Activated CD8-positive, alpha-beta T cell treated with anti-CD3 and anti-CD28 coated beads, Interleukin-2, amount 10 ng/mL, durations not matched to agents 7 days and 5 days (primary cell): Measurements from ENCODE around the gene ERC2. TPM values are rescaled to one million over a fixed set of nuclear protein-coding genes. Genes with fewer than 3 reads are reported as not detected.

Experiments
- ATAC-seq: fragments of 150-1000 bp; cut with Tn5 transposase; one replicate; pipeline ENCODE4 v1.10.0; 2021; ENCODE audit warnings: moderate library complexity
- CTCF ChIA-PET: fragments of 350-600 bp; sonication (Branson Sonifier 250); formaldehyde crosslinking; loops from one replicate; lab custom pipeline; 2021; ENCODE audit warnings: antibody characterized with exemption; lab: Charles Lee
- POLR2A ChIA-PET: fragments of 350-600 bp; sonication (Branson Sonifier 250); formaldehyde crosslinking; loops from one replicate; lab custom pipeline; 2021; ENCODE audit warnings: antibody characterized with exemption; lab: Charles Lee
- DNase-seq: peaks from one replicate; pipeline ENCODE4 v3.0.0-alpha.2; 2020
- H3K27ac Mint-ChIP-seq: one replicate; pipeline ENCODE4 v1.8.0; 2021; ENCODE audit warnings: mild to moderate bottlenecking, mixed read lengths
- H3K27me3 Mint-ChIP-seq: one replicate; pipeline ENCODE4 v1.8.0; 2021; ENCODE audit warnings: low read depth, mixed read lengths
- H3K36me3 Mint-ChIP-seq: one replicate; pipeline ENCODE4 v1.8.0; 2021; ENCODE audit warnings: low read depth, mixed read lengths
- H3K4me1 Mint-ChIP-seq: one replicate; pipeline ENCODE4 v1.8.0; 2021; ENCODE audit warnings: low read depth, mixed read lengths
- H3K4me3 Mint-ChIP-seq: one replicate; pipeline ENCODE4 v1.8.0; 2021; ENCODE audit warnings: mild to moderate bottlenecking, mixed read lengths
- H3K9me3 Mint-ChIP-seq: one replicate; pipeline ENCODE4 v1.8.0; 2022; ENCODE audit warnings: mixed read lengths; ENCODE audit not compliant: insufficient read depth
- total RNA-seq, 2 experiments: library from RNA; stranded (reverse); gene quantifications; one replicate each; pipeline ENCODE4 v1.2.3, GENCODE V29; 2021

The ERC2 gene
- total RNA-seq, 2 experiments from 2014 or later = not detected

DNA sequence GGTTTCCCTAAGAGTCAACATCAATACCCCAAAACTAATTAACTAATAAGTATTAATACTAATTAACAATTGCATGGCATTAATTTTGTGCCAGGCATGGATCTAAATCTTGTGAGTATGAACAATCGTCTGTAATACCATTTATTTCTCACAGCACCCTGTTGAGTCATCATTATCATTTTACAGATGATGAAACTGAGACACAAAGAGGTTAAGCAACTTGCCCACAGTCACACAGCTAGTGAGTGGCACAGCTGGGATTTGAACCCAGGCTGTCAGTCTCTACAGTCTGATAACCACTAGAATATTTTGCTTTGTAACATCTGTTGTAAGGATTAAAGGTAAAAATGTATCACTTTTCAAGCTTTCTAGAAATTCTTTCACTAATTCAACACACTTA, 557.7 kb downstream of the ERC2 start:
- ChIA-PET CTCF (no interaction called here), POLR2A (no interaction called here)
- no peak overlapping the region for H3K4me3 Mint-ChIP-seq
- no peaks in the 10 kb centered on the region for H3K27me3 Mint-ChIP-seq
- H3K4me1 Mint-ChIP-seq = no peaks in the 10 kb centered on the region
- no peaks in the 10 kb centered on the region for H3K36me3 Mint-ChIP-seq
- H3K27ac Mint-ChIP-seq = no peak overlapping the region
- DNase-seq = no peak
- ATAC-seq = no peak
- no peaks in the 10 kb centered on the region for H3K9me3 Mint-ChIP-seq

DNA sequence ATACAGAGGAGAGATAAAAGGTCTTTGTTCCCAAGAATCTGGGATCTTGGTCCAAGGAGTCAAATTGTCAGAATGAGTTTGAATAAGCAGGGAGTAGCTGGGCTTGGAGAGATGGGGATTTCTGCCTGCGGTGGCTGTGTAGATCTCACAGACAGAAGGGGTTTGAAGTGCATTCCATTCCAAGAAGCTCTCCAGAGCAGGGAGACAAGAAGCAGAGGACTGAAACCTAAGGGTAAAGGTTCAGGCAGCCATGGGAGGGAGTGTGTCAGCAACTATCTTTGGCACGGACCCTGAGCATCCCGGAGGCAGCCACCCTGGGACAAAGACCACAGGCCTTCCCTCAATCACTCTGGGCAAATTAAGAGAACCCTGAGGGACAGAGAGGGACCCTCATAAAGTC, 558.9 kb downstream of the ERC2 start:
- ATAC-seq (no peak), DNase-seq (no peak)
- no peak overlapping the region for H3K4me3 Mint-ChIP-seq
- no peak overlapping the region for H3K27ac Mint-ChIP-seq
- ChIA-PET POLR2A (no interaction called here), CTCF (no interaction called here)
- no peaks in the 10 kb centered on the region for H3K9me3 Mint-ChIP-seq
- no peaks in the 10 kb centered on the region for H3K27me3 Mint-ChIP-seq
- H3K4me1 Mint-ChIP-seq = no peaks in the 10 kb centered on the region
- no peaks in the 10 kb centered on the region for H3K36me3 Mint-ChIP-seq

DNA sequence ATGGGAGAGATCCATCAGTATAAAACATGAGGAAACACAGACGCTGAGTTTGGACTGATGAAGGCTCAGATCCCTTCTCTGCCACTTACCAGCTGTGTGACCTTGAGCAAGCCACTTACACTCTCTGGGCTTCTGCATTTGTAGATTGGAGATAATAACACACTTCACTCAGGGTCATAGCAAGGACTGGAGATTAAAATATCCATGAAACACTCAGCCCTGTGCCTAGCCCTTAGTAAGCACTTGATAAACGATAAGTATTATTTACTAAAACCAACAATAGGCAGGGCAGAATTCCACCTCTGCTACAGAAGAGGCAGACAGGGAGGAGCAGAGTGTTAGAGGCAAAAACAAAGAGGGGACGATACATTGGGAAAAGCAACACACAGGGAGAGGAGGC, 560.7 kb downstream of the ERC2 start:
- DNase-seq = no peak
- Mint-ChIP-seq H3K36me3 (no peaks in the 10 kb centered on the region), H3K4me1 (no peaks in the 10 kb centered on the region), H3K4me3 (no peak overlapping the region), H3K27me3 (no peaks in the 10 kb centered on the region), H3K27ac (no peak overlapping the region), H3K9me3 (no peaks in the 10 kb centered on the region)
- ChIA-PET CTCF (no interaction called here), POLR2A (no interaction called here)
- no peak for ATAC-seq

DNA sequence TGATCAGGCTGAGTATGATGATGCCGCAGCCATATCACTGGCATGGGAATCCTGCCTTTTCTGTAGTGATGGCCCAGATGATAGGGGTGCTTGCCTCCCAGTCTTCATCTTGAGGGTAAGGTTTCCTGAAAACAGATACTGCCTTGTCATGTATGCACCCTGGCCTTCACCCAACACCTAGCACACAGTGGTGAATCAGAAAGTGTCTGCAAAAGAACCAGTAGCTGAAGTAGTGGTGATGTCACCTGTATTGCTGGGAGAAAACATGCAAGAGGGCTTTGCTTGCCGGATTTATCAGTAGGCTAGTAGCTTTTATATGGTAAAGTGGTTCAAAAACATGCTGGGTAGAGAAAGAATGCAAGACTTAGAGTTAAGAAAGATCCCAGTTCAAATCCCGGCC, 561.4 kb downstream of the ERC2 start:
- ChIA-PET POLR2A (no interaction called here), CTCF (no interaction called here)
- ATAC-seq (no peak), DNase-seq (no peak)
- Mint-ChIP-seq H3K4me1 (no peaks in the 10 kb centered on the region), H3K4me3 (no peak overlapping the region), H3K27ac (no peak overlapping the region), H3K36me3 (no peaks in the 10 kb centered on the region), H3K27me3 (no peaks in the 10 kb centered on the region), H3K9me3 (no peaks in the 10 kb centered on the region)

DNA sequence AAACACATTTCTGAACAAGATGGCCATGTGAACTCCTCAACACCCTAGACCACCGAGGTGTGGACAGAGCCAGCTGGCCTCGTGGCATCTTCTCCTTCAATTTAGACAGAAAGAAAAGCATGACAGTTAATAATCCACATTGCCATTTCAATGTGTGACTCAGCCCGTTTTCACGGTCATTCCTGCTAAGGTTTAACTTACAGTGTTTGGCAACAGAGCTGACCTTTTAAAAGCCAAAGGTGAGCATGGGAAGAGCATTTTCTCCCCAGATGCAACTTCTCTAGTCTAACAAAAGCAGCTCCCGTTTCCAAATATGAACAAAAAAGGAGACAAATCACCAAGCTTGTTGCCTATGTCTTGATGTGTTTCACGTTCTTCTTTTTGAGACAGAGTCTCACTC, 563.6 kb downstream of the ERC2 start:
- Mint-ChIP-seq H3K27me3 (no peaks in the 10 kb centered on the region), H3K36me3 (no peaks in the 10 kb centered on the region), H3K9me3 (no peaks in the 10 kb centered on the region), H3K4me3 (no peak overlapping the region), H3K4me1 (no peaks in the 10 kb centered on the region), H3K27ac (no peak overlapping the region)
- ChIA-PET CTCF (no interaction called here), POLR2A (no interaction called here)
- DNase-seq = no peak
- ATAC-seq = no peak

DNA sequence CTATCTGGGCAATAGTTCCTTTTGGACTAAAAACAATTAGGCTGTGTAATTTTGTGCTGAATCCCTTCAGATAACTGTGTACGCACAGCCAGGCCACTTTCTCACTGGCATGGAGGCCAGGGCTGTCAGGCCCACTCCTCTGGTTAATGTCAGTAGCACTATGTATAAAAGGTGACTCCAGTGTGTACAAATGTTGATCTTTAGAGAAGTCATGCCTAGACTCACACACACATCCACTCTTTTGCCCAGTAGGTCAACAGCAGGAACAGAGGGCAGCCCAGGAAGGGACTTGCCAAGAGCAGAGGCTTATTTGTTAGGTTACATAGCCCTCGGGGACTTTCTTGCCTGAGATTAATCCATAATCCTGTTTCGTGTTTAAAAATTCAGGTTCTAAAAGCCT, 564.6 kb downstream of the ERC2 start:
- DNase-seq = no peak
- Mint-ChIP-seq H3K27me3 (no peaks in the 10 kb centered on the region), H3K9me3 (no peaks in the 10 kb centered on the region), H3K27ac (no peak overlapping the region), H3K4me3 (no peak overlapping the region), H3K4me1 (no peaks in the 10 kb centered on the region), H3K36me3 (no peaks in the 10 kb centered on the region)
- ATAC-seq = no peak
- POLR2A ChIA-PET = no interaction called here
- CTCF ChIA-PET = no interaction called here

DNA sequence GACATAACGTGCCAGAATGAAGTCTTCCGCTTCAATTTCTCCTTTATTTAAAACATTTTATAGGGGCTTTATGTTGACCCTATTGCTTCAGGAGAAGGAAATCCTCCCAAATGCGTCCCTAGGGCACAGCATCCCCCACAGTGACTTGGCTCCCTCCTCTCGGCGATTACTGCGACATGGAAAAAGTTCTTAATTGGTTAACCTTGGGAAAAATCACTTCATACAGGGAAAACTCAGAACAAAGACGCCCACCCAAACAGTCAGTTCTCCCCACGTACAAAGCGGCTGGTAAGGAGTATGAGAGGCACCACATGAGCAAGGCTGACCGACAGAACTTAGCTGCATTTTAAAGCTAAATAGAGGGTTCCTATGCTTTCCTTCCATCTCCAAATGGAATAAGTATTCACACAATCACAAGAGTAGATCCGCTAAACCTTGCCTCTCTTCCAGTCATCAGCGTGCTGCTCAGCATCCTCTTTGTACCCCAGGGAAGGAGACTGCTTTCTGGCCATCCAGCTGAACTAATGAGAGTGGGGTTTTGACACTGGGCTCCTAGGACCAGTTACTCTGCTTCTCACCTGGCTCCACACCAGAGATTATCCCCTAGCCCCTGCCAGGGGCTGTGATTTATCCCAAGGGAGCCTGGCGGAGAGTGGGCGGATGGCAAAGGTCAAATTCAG, 565.9 kb downstream of the ERC2 start:
- H3K27ac Mint-ChIP-seq = no peak overlapping the region
- no peaks in the 10 kb centered on the region for H3K36me3 Mint-ChIP-seq
- no peaks in the 10 kb centered on the region for H3K4me1 Mint-ChIP-seq
- H3K27me3 Mint-ChIP-seq = no peaks in the 10 kb centered on the region
- H3K4me3 Mint-ChIP-seq = no peak overlapping the region
- no peaks in the 10 kb centered on the region for H3K9me3 Mint-ChIP-seq
- POLR2A ChIA-PET = no interaction called here
- DNase-seq = no peak
- CTCF ChIA-PET = no interaction called here
- ATAC-seq = no peak

DNA sequence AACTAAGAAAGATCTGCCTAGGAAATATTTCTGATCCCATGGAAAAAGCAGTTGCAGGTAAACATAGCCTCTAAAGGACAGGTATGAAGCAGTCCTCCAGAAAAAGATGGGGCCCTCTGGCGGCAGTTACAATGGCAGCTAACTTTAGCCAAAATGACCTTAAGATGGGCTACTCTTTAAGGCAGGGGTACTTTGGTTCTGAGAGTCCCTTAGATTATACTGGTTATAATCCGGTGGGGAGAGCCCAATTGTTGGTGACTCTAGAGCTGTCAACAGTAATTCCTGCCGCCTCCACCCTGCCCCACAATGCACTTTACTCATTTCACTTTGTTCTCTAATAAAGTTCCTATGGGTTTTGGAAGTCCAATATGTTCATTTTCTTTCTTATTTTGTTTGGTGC, 568.4 kb downstream of the ERC2 start:
- no peak for DNase-seq
- Mint-ChIP-seq H3K9me3 (no peaks in the 10 kb centered on the region), H3K27me3 (no peaks in the 10 kb centered on the region), H3K36me3 (no peaks in the 10 kb centered on the region), H3K4me1 (no peaks in the 10 kb centered on the region), H3K4me3 (no peak overlapping the region), H3K27ac (no peak overlapping the region)
- ATAC-seq = no peak
- ChIA-PET CTCF (no interaction called here), POLR2A (no interaction called here)

DNA sequence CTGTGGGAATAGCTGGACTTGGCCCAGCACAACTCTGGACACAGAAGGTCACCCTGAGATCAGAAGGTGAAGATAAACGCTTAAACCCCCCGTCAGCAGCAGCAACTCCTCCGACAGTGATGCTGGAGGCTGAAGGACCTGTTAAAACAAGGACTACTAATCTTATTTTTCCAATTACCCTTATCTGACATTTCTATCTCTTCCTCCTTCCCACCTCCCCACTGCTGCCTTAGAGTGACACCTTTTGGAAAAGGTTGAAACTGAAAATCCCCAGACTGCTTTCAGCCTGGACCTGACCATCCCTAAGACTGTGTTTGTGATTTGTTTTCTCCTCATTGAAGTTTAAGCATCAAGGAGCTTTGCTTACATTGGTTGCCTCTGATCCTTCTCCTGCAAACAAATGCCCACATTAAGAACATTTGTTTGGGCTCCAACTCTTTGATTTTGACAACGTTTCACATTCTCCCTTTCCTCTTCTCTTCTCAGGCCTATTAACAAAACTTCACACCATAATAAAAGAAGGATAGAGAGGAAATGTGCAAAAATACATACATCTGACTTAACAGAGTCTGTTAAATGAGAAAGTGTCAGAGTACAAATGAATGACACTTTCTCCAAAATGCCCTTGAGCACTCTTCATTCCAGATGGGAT, 570.6 kb downstream of the ERC2 start:
- DNase-seq = no peak
- Mint-ChIP-seq H3K27me3 (no peaks in the 10 kb centered on the region), H3K27ac (no peak overlapping the region), H3K36me3 (no peaks in the 10 kb centered on the region), H3K4me1 (no peaks in the 10 kb centered on the region), H3K4me3 (no peak overlapping the region), H3K9me3 (no peaks in the 10 kb centered on the region)
- no peak for ATAC-seq
- ChIA-PET CTCF (no interaction called here), POLR2A (no interaction called here)

DNA sequence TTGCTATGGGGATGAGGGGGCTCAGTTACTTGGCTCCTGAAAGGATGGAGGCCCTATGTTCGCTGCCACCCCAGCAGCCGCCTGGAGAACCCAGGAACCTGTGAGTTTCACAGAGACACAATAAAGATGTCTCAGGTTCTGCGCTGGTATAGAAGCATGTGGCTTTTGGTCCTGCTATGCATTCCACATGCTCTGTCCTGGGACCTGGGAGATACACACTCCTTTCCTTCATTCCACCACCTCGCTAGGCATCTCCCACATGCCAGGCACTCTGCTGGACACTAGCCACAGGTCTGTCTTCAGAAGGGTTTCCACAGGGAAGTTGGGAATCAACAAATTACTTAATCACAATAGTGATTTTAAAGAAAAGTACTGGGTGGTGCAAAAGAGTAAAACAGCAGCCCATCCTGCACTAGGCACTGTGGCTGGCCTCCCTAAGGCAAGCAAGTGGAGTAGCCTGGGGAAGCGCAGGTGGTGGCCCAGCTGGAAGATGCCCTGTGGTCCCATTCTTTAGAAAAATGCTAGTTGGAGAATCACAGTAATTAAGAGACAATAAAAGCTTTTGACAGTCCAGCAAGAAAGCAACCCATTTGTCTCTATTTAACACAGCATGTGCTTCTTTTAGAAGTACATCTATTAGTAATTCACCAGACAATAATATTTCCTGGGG, 572.2 kb downstream of the ERC2 start:
- Mint-ChIP-seq H3K4me3 (no peak overlapping the region), H3K27me3 (no peaks in the 10 kb centered on the region), H3K36me3 (no peaks in the 10 kb centered on the region), H3K9me3 (no peaks in the 10 kb centered on the region), H3K27ac (no peak overlapping the region), H3K4me1 (no peaks in the 10 kb centered on the region)
- no peak for DNase-seq
- CTCF ChIA-PET = no interaction called here
- ATAC-seq = no peak
- POLR2A ChIA-PET = no interaction called here

DNA sequence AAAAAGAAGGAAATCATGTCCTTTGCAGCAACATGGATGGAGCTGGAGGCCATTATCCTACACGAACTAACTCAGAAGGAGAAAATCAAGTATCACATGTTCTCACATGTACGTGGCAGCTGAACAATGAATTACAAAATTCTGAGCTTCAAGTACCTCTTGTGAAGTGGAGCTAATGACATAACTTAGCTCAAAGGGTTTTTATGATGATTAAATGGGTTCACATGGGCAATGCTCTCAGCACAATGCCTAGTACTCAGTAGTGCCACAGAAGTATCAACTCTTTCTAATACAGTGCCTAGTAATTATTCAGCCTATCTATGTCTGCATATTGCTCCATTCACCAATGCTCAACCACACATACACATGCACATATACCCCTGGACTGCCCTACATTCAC, 573.7 kb downstream of the ERC2 start:
- Mint-ChIP-seq H3K9me3 (no peaks in the 10 kb centered on the region), H3K27ac (no peak overlapping the region)
- CTCF ChIA-PET = no interaction called here

DNA sequence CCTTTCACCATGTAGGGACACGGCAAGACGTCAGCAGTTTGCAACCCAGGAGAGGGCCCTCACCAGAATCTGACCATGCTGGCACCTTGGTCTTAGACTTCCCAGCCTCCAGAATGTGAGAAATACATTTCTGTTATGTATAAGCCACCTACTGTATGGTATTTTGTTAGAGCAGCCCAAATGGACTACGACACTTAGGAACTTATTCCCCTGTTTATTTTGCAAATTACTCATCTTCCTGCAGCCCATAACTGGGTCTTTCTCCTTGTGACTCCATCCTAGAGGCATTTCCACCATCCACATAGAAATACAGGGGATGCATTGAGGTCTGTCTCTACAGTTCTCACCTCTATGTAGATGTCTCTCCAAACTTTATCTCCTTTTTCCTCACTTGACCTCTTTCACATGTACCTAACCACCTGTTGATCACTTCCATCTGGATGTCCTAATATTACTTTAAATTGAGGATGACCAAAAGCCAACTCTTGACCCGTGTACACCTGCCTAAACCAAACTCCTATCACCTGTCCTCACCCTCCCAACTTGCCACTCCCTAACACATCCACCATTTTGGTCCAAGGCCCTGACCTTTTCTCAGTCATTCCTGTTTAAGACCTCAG, 575.1 kb downstream of the ERC2 start:
- Mint-ChIP-seq H3K27me3 (no peaks in the 10 kb centered on the region), H3K9me3 (no peaks in the 10 kb centered on the region), H3K36me3 (no peaks in the 10 kb centered on the region), H3K4me1 (no peaks in the 10 kb centered on the region), H3K4me3 (no peak overlapping the region), H3K27ac (no peak overlapping the region)
- CTCF ChIA-PET = no interaction called here
- no peak for DNase-seq
- ATAC-seq = no peak
- POLR2A ChIA-PET = no interaction called here

More for the DNA sequence above, 573.7 kb downstream of the ERC2 start:
- Mint-ChIP-seq H3K4me1 (no peaks in the 10 kb centered on the region), H3K4me3 (no peak overlapping the region), H3K27me3 (no peaks in the 10 kb centered on the region), H3K36me3 (no peaks in the 10 kb centered on the region)
- POLR2A ChIA-PET = no interaction called here
- ATAC-seq (no peak), DNase-seq (no peak)
